ENCODE data around the gene GALNT18. TPM values are rescaled to one million over a fixed set of nuclear protein-coding genes. Genes with fewer than 3 reads are reported as not detected.

GALNT18 gene
- total RNA-seq, 3 donors from 2014 or later (not counting 1 experiment from before 2014, with no cell fraction given): 0.18 to 0.42 (median 0.38) TPM

- Mint-ChIP-seq H3K4me3 (peak overlapping the region; percentile 47), H3K27me3 (ENCODE audit: low read depth in 2 of 2) (no peaks in the 10 kb centered on the region), H3K4me1 (peaks cover 12% of the 10 kb centered on the region in 2 donors), H3K36me3 (no peaks in the 10 kb centered on the region), H3K27ac (peak overlapping the region; percentile 29 to 64), H3K9me3 (no peaks in the 10 kb centered on the region)
- no CpG with 5 or more reads among the region's 1 CpG for WGBS (ENCODE audit: insufficient coverage)
- intact Hi-C loops (cut with micrococcal nuclease): no loop called here
- Histone ChIP-seq H3K9me3 (ENCODE audit: control insufficient read depth, insufficient read depth, low read length) (no peaks in the 10 kb centered on the region), H3K4me3 (ENCODE audit: low read length) (no peak overlapping the region), H3K4me1 (ENCODE audit: control insufficient read depth, insufficient read depth, low read length) (peaks cover 6% of the 10 kb centered on the region), H3K36me3 (ENCODE audit: control insufficient read depth, insufficient read depth, low read length) (no peaks in the 10 kb centered on the region), H3K27me3 (ENCODE audit: control insufficient read depth, insufficient read depth, low read length) (no peaks in the 10 kb centered on the region), H3K27ac (ENCODE audit: low read length) (no peak overlapping the region)
- DNase-seq (no peak), ATAC-seq (no peak)
- no peak for TF ChIP-seq CTCF (IDR thresholded peaks at IDR 0.05)
Measured at GRCh38 chr11:11588891-11589290, 32.9 kb downstream of the GALNT18 start.

GRCh38 chr11:11588243-11588642, 33.6 kb downstream of the GALNT18 start:
- ATAC-seq (no peak), DNase-seq (no peak)
- intact Hi-C loops (cut with micrococcal nuclease): no loop called here
- H3K4me3 ChIP-seq (ENCODE audit: low read length): no peak overlapping the region
- H3K27ac Mint-ChIP-seq: no peak overlapping the region
- H3K4me1 ChIP-seq (ENCODE audit: control insufficient read depth, insufficient read depth, low read length): peaks cover 6% of the 10 kb centered on the region
- no peaks in the 10 kb centered on the region for H3K36me3 ChIP-seq (ENCODE audit: control insufficient read depth, insufficient read depth, low read length)
- H3K9me3 ChIP-seq (ENCODE audit: control insufficient read depth, insufficient read depth, low read length): no peaks in the 10 kb centered on the region
- 81% methylated on average over 2 of the region's 2 CpGs for WGBS (ENCODE audit: insufficient coverage)
- no peak for TF ChIP-seq CTCF (IDR thresholded peaks at IDR 0.05)
- no peak overlapping the region for H3K27ac ChIP-seq (ENCODE audit: low read length)
- no peaks in the 10 kb centered on the region for H3K27me3 ChIP-seq (ENCODE audit: control insufficient read depth, insufficient read depth, low read length)
- no peaks in the 10 kb centered on the region for H3K27me3 Mint-ChIP-seq (ENCODE audit: low read depth in 2 of 2)
- H3K9me3 Mint-ChIP-seq: no peaks in the 10 kb centered on the region
- no peak overlapping the region for H3K4me3 Mint-ChIP-seq
- no peaks in the 10 kb centered on the region for H3K36me3 Mint-ChIP-seq
- H3K4me1 Mint-ChIP-seq: peaks cover 12% of the 10 kb centered on the region in 2 donors

- Histone ChIP-seq H3K4me1 (ENCODE audit: control insufficient read depth, insufficient read depth, low read length) (peaks cover 6% of the 10 kb centered on the region), H3K27ac (ENCODE audit: low read length) (no peak overlapping the region), H3K36me3 (ENCODE audit: control insufficient read depth, insufficient read depth, low read length) (no peaks in the 10 kb centered on the region), H3K4me3 (ENCODE audit: low read length) (no peak overlapping the region), H3K9me3 (ENCODE audit: control insufficient read depth, insufficient read depth, low read length) (no peaks in the 10 kb centered on the region), H3K27me3 (ENCODE audit: control insufficient read depth, insufficient read depth, low read length) (no peaks in the 10 kb centered on the region)
- TF ChIP-seq CTCF (IDR thresholded peaks at IDR 0.05): no peak
- Mint-ChIP-seq H3K9me3 (no peaks in the 10 kb centered on the region), H3K27ac (no peak overlapping the region), H3K4me1 (peaks cover 19 to 21% of the 10 kb centered on the region in 2 donors), H3K27me3 (ENCODE audit: low read depth in 2 of 2) (no peaks in the 10 kb centered on the region), H3K36me3 (no peaks in the 10 kb centered on the region), H3K4me3 (no peak overlapping the region)
- DNase-seq (no peak), ATAC-seq (no peak)
- intact Hi-C loops (cut with micrococcal nuclease): no loop called here
- 91% methylated on average over 4 of the region's 4 CpGs for WGBS (ENCODE audit: insufficient coverage)
Measured at GRCh38 chr11:11587122-11587521, 34.7 kb downstream of the GALNT18 start.

DNA sequence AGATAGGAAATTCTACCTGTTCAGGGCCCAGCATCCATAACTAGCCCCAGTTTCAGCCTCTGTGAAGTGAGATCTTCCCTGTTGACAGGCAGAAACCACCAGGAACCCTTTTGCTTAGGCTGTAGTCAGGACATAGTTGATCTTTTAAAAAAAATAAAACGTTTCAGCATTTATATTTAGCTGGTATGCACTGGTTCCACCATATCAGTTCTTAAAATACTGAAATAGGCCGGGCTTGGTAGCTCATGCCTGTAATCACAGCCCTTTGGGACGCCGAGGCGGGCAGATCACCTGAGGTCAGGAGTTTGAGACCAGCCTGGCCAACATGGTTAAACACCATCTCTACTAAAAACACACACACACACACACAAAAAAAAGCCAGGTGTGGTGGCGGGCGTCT, 35.3 kb downstream of the GALNT18 start:
- Histone ChIP-seq H3K4me3 (ENCODE audit: low read length) (no peak overlapping the region), H3K27ac (ENCODE audit: low read length) (no peak overlapping the region), H3K36me3 (ENCODE audit: control insufficient read depth, insufficient read depth, low read length) (no peaks in the 10 kb centered on the region), H3K27me3 (ENCODE audit: control insufficient read depth, insufficient read depth, low read length) (no peaks in the 10 kb centered on the region), H3K9me3 (ENCODE audit: control insufficient read depth, insufficient read depth, low read length) (no peaks in the 10 kb centered on the region), H3K4me1 (ENCODE audit: control insufficient read depth, insufficient read depth, low read length) (peaks cover 6% of the 10 kb centered on the region)
- ATAC-seq: no peak
- WGBS (ENCODE audit: insufficient coverage): 76% methylated on average over 7 of the region's 7 CpGs
- Mint-ChIP-seq H3K36me3 (no peaks in the 10 kb centered on the region), H3K4me3 (no peak overlapping the region), H3K9me3 (no peaks in the 10 kb centered on the region), H3K27me3 (ENCODE audit: low read depth in 2 of 2) (no peaks in the 10 kb centered on the region), H3K27ac (no peak overlapping the region), H3K4me1 (peaks cover 19 to 27% of the 10 kb centered on the region in 2 donors)
- DNase-seq: no peak
- no peak for TF ChIP-seq CTCF (IDR thresholded peaks at IDR 0.05)
- intact Hi-C loops (cut with micrococcal nuclease): no loop called here

Data from natural killer cell (primary cell).